ENCODE data around the gene SEZ6. TPM values are rescaled to one million over a fixed set of nuclear protein-coding genes. Genes with fewer than 3 reads are reported as not detected.

The SEZ6 gene
- total and polyA plus RNA-seq, 2 of the 4 experiments (the other 2 are of a cell fraction), result not detected

- no peak overlapping the region for H2AFZ ChIP-seq (replicated peaks; ENCODE audit: low read length, poor library complexity)
- ChIA-PET POLR2A (ENCODE audit: unreplicated experiment) (no interaction called here), CTCF (interaction anchor here (0.8 to 1.6 kb wide), 4 partner anchors 9 to 164 kb away, joined by 3 to 4 read pairs (median 4); no protein-coding TSS in a partner anchor)
- no peak overlapping the region for H3K27ac ChIP-seq (ENCODE audit: insufficient read depth, low read length)
- H3K9ac ChIP-seq (ENCODE audit: low read depth, low read length), result no peak overlapping the region
- peaks cover 3% of the 10 kb centered on the region; the same call in 1 of the 2 replicates for H3K4me1 ChIP-seq (ENCODE audit: control insufficient read depth, insufficient read depth, low read length)
- H3K27me3 ChIP-seq (ENCODE audit: control insufficient read depth, insufficient read depth, low read length), result peaks cover 78% of the 10 kb centered on the region
- H3K4me3 ChIP-seq (ENCODE audit: insufficient read depth, low read depth, low read length), result no peak overlapping the region
- H2AK9ac ChIP-seq (replicated peaks; ENCODE audit: low read depth, low read length, poor library complexity), result peak overlapping the region; percentile 68
- TF ChIP-seq CTCF (conservative IDR thresholded peaks at IDR 0.05; ENCODE audit: low read depth, low read length), result 0 out of 2 replicates have a peak, but pooled peaks have one; percentile 8
- TF ChIP-seq MXI1 (IDR thresholded peaks at IDR 0.05; ENCODE audit: borderline replicate concordance, low read depth, low read length), result no peak
- no peak for TF ChIP-seq NFE2L2 (IDR thresholded peaks at IDR 0.05; ENCODE audit: low read depth, low read length)
- no peak overlapping the region for H3K4me2 ChIP-seq (ENCODE audit: low read depth, low read length)
- H3K23ac ChIP-seq (ENCODE audit: low read depth, low read length), result no peak overlapping the region
- no peaks in the 10 kb centered on the region for H3K9me3 ChIP-seq (ENCODE audit: control insufficient read depth, insufficient read depth, low read length)
- no peak overlapping the region for H4K5ac ChIP-seq (ENCODE audit: low read depth, low read length)
- 0 out of 2 replicates have a peak, but pooled peaks cover 4% of the 10 kb centered on the region for H3K9me1 ChIP-seq (ENCODE audit: insufficient read depth, low read length)
- DNase-seq, result peak; percentile 46
- H4K20me1 ChIP-seq (ENCODE audit: insufficient read depth, low read length), result 0 out of 2 replicates have a peak, but pooled peaks cover 7% of the 10 kb centered on the region
- no peak overlapping the region for H4K91ac ChIP-seq (ENCODE audit: insufficient read depth, low read depth, low read length)
- H2BK15ac ChIP-seq (ENCODE audit: low read depth, low read length), result no peak overlapping the region
- no peak overlapping the region for H3K4ac ChIP-seq (ENCODE audit: low read depth, low read length)
- in situ Hi-C loops (cut with MboI; ENCODE audit: low sequenced_read_pairs) (no loop called here), intact Hi-C loops (cut with micrococcal nuclease) (no loop called here), dilution Hi-C loops (cut with HindIII; ENCODE audit: low sequenced_read_pairs, unreplicated experiment) (no loop called here)
- no peaks in the 10 kb centered on the region for H3K36me3 ChIP-seq (ENCODE audit: control insufficient read depth, insufficient read depth, low read length)
- no peak overlapping the region for H2AK5ac ChIP-seq (ENCODE audit: low read depth, low read length)
- ATAC-seq (ENCODE audit: low read depth), result peak; percentile 82
- H3K56ac ChIP-seq (ENCODE audit: extremely low read depth, insufficient read depth, low read length), result no peak overlapping the region
- H2BK120ac ChIP-seq (ENCODE audit: low read depth, low read length), result no peak overlapping the region
- 0% methylated on average over 1 of the region's 2 CpGs; no CpG with 5 or more reads in 1 of the 2 experiments for WGBS, 2 experiments (ENCODE audit: extremely low coverage in 2 of 2, insufficient read length in 1 of 2)
- no peak overlapping the region for H3K18ac ChIP-seq (ENCODE audit: low read depth, low read length)
- H3K14ac ChIP-seq (replicated peaks; ENCODE audit: low read depth, low read length), result no peak overlapping the region
- H2BK5ac ChIP-seq (ENCODE audit: low read depth, low read length, poor library complexity, severe bottlenecking), result no peak overlapping the region
- no peak overlapping the region for H2BK20ac ChIP-seq (ENCODE audit: low read depth, low read length)
- no peaks in the 10 kb centered on the region for H3K79me1 ChIP-seq (ENCODE audit: low read depth in 1 of 2, low read length in 2 of 2)
- no TSS peak for BruUV-seq (replicated peaks)
- H4K8ac ChIP-seq (ENCODE audit: low read depth in 2 of 2, low read length in 2 of 2), result no peak overlapping the region
Observed at GRCh38 chr17:28973425-28973824, 32.4 kb downstream of the SEZ6 start.
